Measurements from ENCODE around the gene CSRP2. TPM values are rescaled to one million over a fixed set of nuclear protein-coding genes. Genes with fewer than 3 reads are reported as not detected.

The CSRP2 gene
- total RNA-seq, 1 donor = 64.3 TPM

- no peak for DNase-seq (ENCODE audit: low read depth)
- TF ChIP-seq CTCF (IDR thresholded peaks at IDR 0.05; ENCODE audit: insufficient read depth, low read depth, low read length) = no peak
- H3K4me3 ChIP-seq (ENCODE audit: low read depth, low read length) = no peak overlapping the region
Observed at GRCh38 chr12:76891609-76892008, 12.8 kb upstream of the CSRP2 start.

- no peak overlapping the region for H3K4me3 ChIP-seq (ENCODE audit: low read depth, low read length)
- no peak for TF ChIP-seq CTCF (IDR thresholded peaks at IDR 0.05; ENCODE audit: insufficient read depth, low read depth, low read length)
- no peak for DNase-seq (ENCODE audit: low read depth)
Observed at GRCh38 chr12:76890151-76891143, 11.6 kb upstream of the CSRP2 start.

GRCh38 chr12:76888775-76889174 lies 10.0 kb upstream of the CSRP2 start:
- no peak for DNase-seq (ENCODE audit: low read depth)
- no peak for TF ChIP-seq CTCF (IDR thresholded peaks at IDR 0.05; ENCODE audit: insufficient read depth, low read depth, low read length)
- no peak overlapping the region for H3K4me3 ChIP-seq (ENCODE audit: low read depth, low read length)

GRCh38 chr12:76883811-76884210 lies 5.0 kb upstream of the CSRP2 start:
- H3K4me3 ChIP-seq (ENCODE audit: low read depth, low read length) = no peak overlapping the region
- peak; percentile 56 for DNase-seq (ENCODE audit: low read depth)
- TF ChIP-seq CTCF (IDR thresholded peaks at IDR 0.05; ENCODE audit: insufficient read depth, low read depth, low read length) = no peak

DNA sequence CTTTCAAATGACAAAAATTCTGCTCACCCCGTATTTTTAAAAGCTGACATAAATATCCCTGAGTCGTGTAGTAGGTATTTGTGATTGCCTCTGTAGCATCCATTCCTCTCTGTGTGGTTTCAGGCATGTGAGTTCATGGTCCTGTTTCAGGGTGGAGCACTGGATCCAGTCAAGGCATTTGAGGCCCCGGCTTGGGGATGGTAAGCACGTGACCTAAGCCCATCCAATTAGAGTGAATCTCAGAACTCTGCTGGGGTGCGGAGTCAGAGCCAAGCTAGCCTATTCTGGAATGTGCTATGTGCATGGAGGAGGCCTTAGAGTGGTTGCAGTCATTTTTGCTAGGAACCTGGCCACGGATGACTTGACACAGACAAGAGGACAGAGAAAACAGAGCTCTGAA lies 4.3 kb upstream of the CSRP2 start:
- DNase-seq (ENCODE audit: low read depth) = peak; percentile 23
- TF ChIP-seq CTCF (IDR thresholded peaks at IDR 0.05; ENCODE audit: insufficient read depth, low read depth, low read length) = no peak
- no peak overlapping the region for H3K4me3 ChIP-seq (ENCODE audit: low read depth, low read length)

DNA sequence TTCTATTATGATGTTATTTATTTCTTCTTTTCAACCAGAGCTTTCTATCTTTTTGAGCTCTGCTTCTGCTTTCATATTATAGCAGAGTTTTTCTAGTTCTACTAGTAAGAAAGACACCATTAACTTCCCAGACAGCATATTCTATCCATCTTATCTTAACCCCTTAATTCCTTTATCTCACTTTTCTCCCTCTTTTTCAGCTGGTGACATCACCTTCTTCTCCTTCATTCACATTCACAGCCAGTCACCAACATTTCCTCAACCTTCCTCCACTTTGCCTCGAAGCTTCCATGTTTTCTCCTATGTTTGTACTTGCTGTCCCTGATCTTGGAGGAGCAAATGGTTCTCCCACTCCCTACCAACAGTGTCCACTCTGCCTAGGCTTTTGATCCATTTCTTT lies 3.5 kb upstream of the CSRP2 start:
- DNase-seq (ENCODE audit: low read depth) = no peak
- TF ChIP-seq CTCF (IDR thresholded peaks at IDR 0.05; ENCODE audit: insufficient read depth, low read depth, low read length) = no peak
- H3K4me3 ChIP-seq (ENCODE audit: low read depth, low read length) = no peak overlapping the region
